MV-4-11 (cell line): ENCODE results near the gene TUBGCP6.
"Not testable (repeated sequence)": the region's sequence is repeated elsewhere in the genome, so short reads cannot be mapped to it uniquely, and the experiment has no call there.

ENCODE experiments used
- DNase-seq: peaks from one replicate; lab custom pipeline; 2025; lab: John Stamatoyannopoulos, UW

Gene TUBGCP6

GRCh38 chr22:50168490-50169180, 76.2 kb downstream of the TUBGCP6 start:
- not testable (repeated sequence) for DNase-seq

GRCh38 chr22:50167689-50168489, 76.9 kb downstream of the TUBGCP6 start:
- DNase-seq, result no peak
